B cell (primary cell): ENCODE data around the gene PRRT4.

Source experiments
- EZH2 ChIP-seq: IDR thresholded peaks from 2 replicates; pipeline ENCODE4 v1.6.1; 2012; ENCODE audit warnings: borderline replicate concordance, low read depth, mild to moderate bottlenecking, moderate library complexity, low read length; ENCODE audit not compliant: insufficient read depth, poor library complexity, severe bottlenecking
- TF ChIP-seq, protein P1 (sequence below): fragments of 200-600 bp; IDR thresholded peaks from one replicate; pipeline ENCODE4 v1.8.0; 2022; ENCODE audit warnings: antibody characterized with exemption, mild to moderate bottlenecking

DNA sequence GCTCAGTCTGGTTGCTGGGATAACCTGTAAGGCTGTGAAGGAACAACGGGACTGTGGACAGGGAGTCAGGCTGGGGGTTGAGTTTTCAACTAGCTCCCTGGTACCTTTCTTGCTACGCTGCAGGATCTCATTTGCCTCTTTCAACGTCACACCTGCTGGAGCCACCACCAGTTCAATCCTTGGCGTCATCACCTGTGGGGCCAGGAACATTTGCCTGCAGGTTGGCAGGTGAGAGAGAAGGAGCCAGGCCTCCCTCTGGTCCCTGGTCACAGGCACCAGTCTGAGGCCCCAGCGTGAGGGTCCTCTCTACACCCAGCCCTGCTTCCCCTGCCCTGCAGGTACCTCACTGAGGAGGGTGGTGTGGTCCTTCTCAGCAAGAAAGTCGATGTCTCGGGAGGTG lies 38.5 kb upstream of the PRRT4 start:
- TF ChIP-seq, protein P1, sequence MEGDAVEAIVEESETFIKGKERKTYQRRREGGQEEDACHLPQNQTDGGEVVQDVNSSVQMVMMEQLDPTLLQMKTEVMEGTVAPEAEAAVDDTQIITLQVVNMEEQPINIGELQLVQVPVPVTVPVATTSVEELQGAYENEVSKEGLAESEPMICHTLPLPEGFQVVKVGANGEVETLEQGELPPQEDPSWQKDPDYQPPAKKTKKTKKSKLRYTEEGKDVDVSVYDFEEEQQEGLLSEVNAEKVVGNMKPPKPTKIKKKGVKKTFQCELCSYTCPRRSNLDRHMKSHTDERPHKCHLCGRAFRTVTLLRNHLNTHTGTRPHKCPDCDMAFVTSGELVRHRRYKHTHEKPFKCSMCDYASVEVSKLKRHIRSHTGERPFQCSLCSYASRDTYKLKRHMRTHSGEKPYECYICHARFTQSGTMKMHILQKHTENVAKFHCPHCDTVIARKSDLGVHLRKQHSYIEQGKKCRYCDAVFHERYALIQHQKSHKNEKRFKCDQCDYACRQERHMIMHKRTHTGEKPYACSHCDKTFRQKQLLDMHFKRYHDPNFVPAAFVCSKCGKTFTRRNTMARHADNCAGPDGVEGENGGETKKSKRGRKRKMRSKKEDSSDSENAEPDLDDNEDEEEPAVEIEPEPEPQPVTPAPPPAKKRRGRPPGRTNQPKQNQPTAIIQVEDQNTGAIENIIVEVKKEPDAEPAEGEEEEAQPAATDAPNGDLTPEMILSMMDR: no peak
- TF ChIP-seq EZH2: no peak
